ENCODE results near the gene LASP1NB.

Gene LASP1NB

DNA sequence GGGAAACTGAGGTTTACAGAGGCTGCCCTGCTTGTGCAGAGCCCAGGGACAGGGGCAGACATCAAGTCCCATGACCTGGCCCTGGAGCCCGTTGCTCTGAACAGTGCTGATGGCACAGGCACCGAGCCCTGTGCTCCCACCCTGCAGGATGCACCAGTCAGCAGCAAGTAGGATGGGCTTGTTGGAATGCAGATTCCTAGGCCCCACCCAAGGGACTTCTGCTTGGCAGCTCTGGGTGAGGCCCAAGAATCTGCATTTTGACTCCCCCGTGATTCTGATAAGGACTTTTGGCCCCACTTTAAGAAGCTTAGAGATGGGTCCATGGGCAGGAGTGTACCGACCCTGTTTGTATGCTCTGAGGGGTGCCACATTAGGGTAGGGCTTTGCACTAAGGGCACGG is 32.3 kb upstream of the LASP1NB start:
- Histone ChIP-seq H4K20me1 (replicated peaks; ENCODE audit: control insufficient read depth, extremely low read depth, insufficient read depth, low read length) (no peaks in the 10 kb centered on the region), H3K9ac (replicated peaks; ENCODE audit: extremely low read depth, insufficient read depth, low read length) (no peak overlapping the region), H3K9me3 (replicated peaks; ENCODE audit: control insufficient read depth, insufficient read depth, low read length) (no peaks in the 10 kb centered on the region), H3K4me3 (replicated peaks in 1 of 3; ENCODE audit: insufficient read depth in 1 of 3, low read depth in 1 of 3, low read length in 3 of 3) (no peak overlapping the region), H3K9me1 (replicated peaks; ENCODE audit: control insufficient read depth, extremely low read depth, insufficient read depth, low read length) (no peaks in the 10 kb centered on the region), H3K27ac (ENCODE audit: insufficient read depth, low read depth, low read length) (no peak overlapping the region), H3K79me2 (ENCODE audit: control insufficient read depth, insufficient read depth, low read length) (peaks cover 19% of the 10 kb centered on the region), H3K4me2 (ENCODE audit: insufficient read depth, low read length) (no peak overlapping the region), H3K4me1 (ENCODE audit: control insufficient read depth, extremely low read depth, insufficient read depth, low read length) (peaks cover 37% of the 10 kb centered on the region), H2AFZ (ENCODE audit: low read depth, low read length) (no peak overlapping the region), H3K27me3 (ENCODE audit: control insufficient read depth in 2 of 2, insufficient read depth in 2 of 2, low read length in 2 of 2) (no peaks in the 10 kb centered on the region), H3K36me3 (ENCODE audit: control insufficient read depth in 2 of 2, extremely low read depth in 1 of 2, insufficient read depth in 2 of 2, low read length in 2 of 2) (peaks cover 6 to 34% of the 10 kb centered on the region in 2 experiments)
- DNase-seq (ENCODE audit: low read depth, low spot score) (no peak), FAIRE-seq (no peak)
- dilution Hi-C loops (cut with MboI; ENCODE audit: extremely low pct_ligation_motif_present, low sequenced_read_pairs), result no loop called here
- BruUV-seq (replicated peaks), result no TSS peak
- ChIA-PET POLR2A (interaction anchor here (0.8 kb wide), 1 partner anchor 23 kb away, joined by 3 read pairs; the partner anchor contains the start of gene LASP1), CTCF (interaction anchor here (0.8 to 1.9 kb wide), 6 partner anchors 8 to 260 kb away, joined by 3 to 7 read pairs (median 4); partner anchors contain the start of gene LASP1)
- intact Hi-C loops (cut with micrococcal nuclease), result no loop called here
- TF ChIP-seq POLR2AphosphoS5 (IDR thresholded peaks at IDR 0.05; ENCODE audit: insufficient read depth, low read depth, low read length), result no peak
- TF ChIP-seq MYC (IDR thresholded peaks at IDR 0.05; ENCODE audit: low read depth, low read length), result no peak
- TF ChIP-seq GATA2 (IDR thresholded peaks at IDR 0.05; ENCODE audit: insufficient read depth, insufficient read length, low read depth, low read length), result no peak

DNA sequence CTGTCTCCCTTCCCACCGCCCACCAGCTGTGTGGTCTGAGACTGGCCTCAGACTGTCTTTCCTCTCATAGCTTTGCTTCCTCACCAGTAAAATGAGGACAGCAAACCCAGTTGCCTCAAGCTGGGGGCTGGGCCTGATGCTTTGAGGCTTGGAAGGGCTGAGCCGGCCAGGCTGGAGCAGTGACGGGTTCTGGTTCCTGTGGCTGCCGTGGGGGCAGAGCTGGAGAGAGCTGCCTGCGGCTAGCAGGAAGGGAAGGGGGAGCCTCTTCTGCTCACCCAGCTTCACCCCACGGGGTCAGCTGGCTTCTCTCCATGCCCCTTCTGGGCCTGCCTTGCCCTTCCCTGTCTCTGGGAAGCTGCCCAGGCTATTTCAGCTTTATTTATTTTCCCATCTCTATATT is 31.8 kb upstream of the LASP1NB start:
- POLR2A ChIA-PET, result interaction anchor here (0.8 kb wide), 1 partner anchor 24 kb away, joined by 3 read pairs; the partner anchor contains the start of gene LASP1
- TF ChIP-seq, protein P1, sequence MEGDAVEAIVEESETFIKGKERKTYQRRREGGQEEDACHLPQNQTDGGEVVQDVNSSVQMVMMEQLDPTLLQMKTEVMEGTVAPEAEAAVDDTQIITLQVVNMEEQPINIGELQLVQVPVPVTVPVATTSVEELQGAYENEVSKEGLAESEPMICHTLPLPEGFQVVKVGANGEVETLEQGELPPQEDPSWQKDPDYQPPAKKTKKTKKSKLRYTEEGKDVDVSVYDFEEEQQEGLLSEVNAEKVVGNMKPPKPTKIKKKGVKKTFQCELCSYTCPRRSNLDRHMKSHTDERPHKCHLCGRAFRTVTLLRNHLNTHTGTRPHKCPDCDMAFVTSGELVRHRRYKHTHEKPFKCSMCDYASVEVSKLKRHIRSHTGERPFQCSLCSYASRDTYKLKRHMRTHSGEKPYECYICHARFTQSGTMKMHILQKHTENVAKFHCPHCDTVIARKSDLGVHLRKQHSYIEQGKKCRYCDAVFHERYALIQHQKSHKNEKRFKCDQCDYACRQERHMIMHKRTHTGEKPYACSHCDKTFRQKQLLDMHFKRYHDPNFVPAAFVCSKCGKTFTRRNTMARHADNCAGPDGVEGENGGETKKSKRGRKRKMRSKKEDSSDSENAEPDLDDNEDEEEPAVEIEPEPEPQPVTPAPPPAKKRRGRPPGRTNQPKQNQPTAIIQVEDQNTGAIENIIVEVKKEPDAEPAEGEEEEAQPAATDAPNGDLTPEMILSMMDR (IDR thresholded peaks at IDR 0.05; ENCODE audit: extremely low read depth in 1 of 2, insufficient read depth in 1 of 2, low read depth in 1 of 2, low read length in 2 of 2), result no peak
- no peak for TF ChIP-seq EZH2 (IDR thresholded peaks at IDR 0.05; ENCODE audit: borderline replicate concordance, low read depth, low read length, severe bottlenecking)
- TF ChIP-seq, protein P2, sequence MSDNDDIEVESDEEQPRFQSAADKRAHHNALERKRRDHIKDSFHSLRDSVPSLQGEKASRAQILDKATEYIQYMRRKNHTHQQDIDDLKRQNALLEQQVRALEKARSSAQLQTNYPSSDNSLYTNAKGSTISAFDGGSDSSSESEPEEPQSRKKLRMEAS (IDR thresholded peaks at IDR 0.05; ENCODE audit: insufficient read depth, insufficient read length), result no peak
- TF ChIP-seq JUN (IDR thresholded peaks at IDR 0.05; ENCODE audit: borderline replicate concordance, insufficient read depth, insufficient read length, low read depth), result no peak
- no peak for TF ChIP-seq FOS (IDR thresholded peaks at IDR 0.05; ENCODE audit: borderline replicate concordance, insufficient read depth, low read length)
- no peak for TF ChIP-seq POLR2A (IDR thresholded peaks at IDR 0.05; ENCODE audit: low read depth, low read length)
- no peak for TF ChIP-seq POLR2AphosphoS5 (IDR thresholded peaks at IDR 0.05; ENCODE audit: insufficient read depth, low read depth, low read length)
- dilution Hi-C loops (cut with MboI; ENCODE audit: extremely low pct_ligation_motif_present, low sequenced_read_pairs), result no loop called here
- BruUV-seq (replicated peaks), result no TSS peak
- peak; percentile 24 for DNase-seq (ENCODE audit: low read depth, low spot score)
- Histone ChIP-seq H3K4me2 (ENCODE audit: insufficient read depth, low read length) (no peak overlapping the region), H3K36me3 (ENCODE audit: control insufficient read depth in 2 of 2, extremely low read depth in 1 of 2, insufficient read depth in 2 of 2, low read length in 2 of 2) (peaks cover 6 to 35% of the 10 kb centered on the region in 2 experiments), H3K4me3 (replicated peaks in 1 of 3; ENCODE audit: insufficient read depth in 1 of 3, low read depth in 1 of 3, low read length in 3 of 3) (no peak overlapping the region), H3K4me1 (ENCODE audit: control insufficient read depth, extremely low read depth, insufficient read depth, low read length) (peaks cover 41% of the 10 kb centered on the region), H3K79me2 (ENCODE audit: control insufficient read depth, insufficient read depth, low read length) (peaks cover 16% of the 10 kb centered on the region), H3K27ac (ENCODE audit: insufficient read depth, low read depth, low read length) (peak overlapping the region; percentile 2), H4K20me1 (replicated peaks; ENCODE audit: control insufficient read depth, extremely low read depth, insufficient read depth, low read length) (no peaks in the 10 kb centered on the region), H3K9me1 (replicated peaks; ENCODE audit: control insufficient read depth, extremely low read depth, insufficient read depth, low read length) (no peaks in the 10 kb centered on the region), H3K27me3 (ENCODE audit: control insufficient read depth in 2 of 2, insufficient read depth in 2 of 2, low read length in 2 of 2) (no peaks in the 10 kb centered on the region), H3K9ac (replicated peaks; ENCODE audit: extremely low read depth, insufficient read depth, low read length) (no peak overlapping the region), H3K9me3 (replicated peaks; ENCODE audit: control insufficient read depth, insufficient read depth, low read length) (no peaks in the 10 kb centered on the region), H2AFZ (ENCODE audit: low read depth, low read length) (no peak overlapping the region)
- CTCF ChIA-PET, result interaction anchor here (0.8 to 1.9 kb wide), 8 partner anchors 8 to 260 kb away, joined by 3 to 7 read pairs (median 5); partner anchors contain the start of gene LASP1
- intact Hi-C loops (cut with micrococcal nuclease), result no loop called here
- peak; percentile 49 for FAIRE-seq

Measured in endothelial cell of umbilical vein (primary cell).